GM12878 (cell line): Measurements from ENCODE around the gene ZBTB18. TPM values are rescaled to one million over a fixed set of nuclear protein-coding genes. Genes with fewer than 3 reads are reported as not detected.

Source experiments
- ATAC-seq: fragments of 200-7000 bp; cut with Tn5 transposase; 3 replicates; pipeline ENCODE4 v1.9.1; 2020; ENCODE audit warnings: mild to moderate bottlenecking, moderate library complexity
- BruUV-seq: library from RNA; stranded (reverse); fragments of 400-500 nt; replicated peaks from 2 replicates; lab custom pipeline; 2021; lab: Mats Ljungman, UMichigan
- CTCF ChIA-PET: fragments of 300-600 bp; sonication (Branson Sonifier 250); formaldehyde crosslinking; extraction: SDS; loops from one replicate; lab custom pipeline; 2021; ENCODE audit warnings: inconsistent platforms; lab: Yijun Ruan, JAX
- POLR2A ChIA-PET: fragments of 350-600 bp; formaldehyde crosslinking; extraction: SDS; loops from one replicate; lab custom pipeline; 2021; ENCODE audit warnings: inconsistent platforms; lab: Charles Lee
- RAD21 ChIA-PET: fragments of 300-600 bp; sonication (Branson Sonifier 250); formaldehyde crosslinking; loops from one replicate; lab custom pipeline; 2023; ENCODE audit warnings: antibody characterized with exemption; ENCODE audit not compliant: unreplicated experiment; lab: Charles Lee
- SMC1A ChIA-PET: fragments of 300-600 bp; sonication (Branson Sonifier 250); formaldehyde crosslinking; loops from one replicate; lab custom pipeline; 2023; ENCODE audit not compliant: unreplicated experiment, uncharacterized antibody; lab: Charles Lee
- DNase-seq: peaks from one replicate; pipeline ENCODE4 v3.0.0-alpha.2; 2011; ENCODE audit warnings: low read depth, low spot score
- FAIRE-seq: peaks from 3 replicates; lab custom pipeline; 2011; peaks lifted over from hg19 to GRCh38; lab: Jason Lieb, UNC
- H2AFZ ChIP-seq: 2 replicates; pipeline ENCODE4 v1.6.0; 2011; ENCODE audit warnings: low read depth, low read length, control low read depth; ENCODE audit not compliant: control insufficient read depth
- H3K27ac ChIP-seq: 2 replicates; pipeline ENCODE4 v1.5.1; 2011; ENCODE audit warnings: control low read depth; ENCODE audit not compliant: control insufficient read depth, insufficient read depth
- H3K27me3 ChIP-seq, 2 experiments: replicated peaks in 1 of 2; 2 replicates each; pipeline versions ENCODE4 v1.6.0 to v1.6.1; 2011; ENCODE audit warnings: low read length in 1 of 2; ENCODE audit not compliant: control insufficient read depth in 2 of 2, insufficient read depth in 2 of 2
- H3K36me3 ChIP-seq, 2 experiments: 2 replicates each; pipeline ENCODE4 v1.5.1; 2011; ENCODE audit warnings: low read length in 1 of 2; ENCODE audit not compliant: control insufficient read depth in 2 of 2, insufficient read depth in 2 of 2
- H3K4me1 ChIP-seq: 2 replicates; pipeline ENCODE4 v1.6.1; 2011; ENCODE audit warnings: mild to moderate bottlenecking, low read length, moderate library complexity, mixed read lengths; ENCODE audit not compliant: control insufficient read depth, insufficient read depth
- H3K4me2 ChIP-seq: 2 replicates; pipeline ENCODE4 v1.6.0; 2011; ENCODE audit warnings: control low read depth; ENCODE audit not compliant: control insufficient read depth, insufficient read depth
- H3K4me3 ChIP-seq: fragments of 200-600 bp; sonication (generic); 2 replicates; pipeline ENCODE4 v1.5.1; 2016
- H3K79me2 ChIP-seq: 2 replicates; pipeline ENCODE4 v1.6.0; 2011; ENCODE audit warnings: low read length; ENCODE audit not compliant: control insufficient read depth, insufficient read depth
- H3K9ac ChIP-seq: 2 replicates; pipeline ENCODE4 v1.8.0; 2011; ENCODE audit warnings: low read length, control low read depth, mixed read lengths; ENCODE audit not compliant: control insufficient read depth, insufficient read depth
- H3K9me3 ChIP-seq: replicated peaks from 3 replicates; pipeline ENCODE4 v1.5.1; 2011; ENCODE audit warnings: mild to moderate bottlenecking, low read length; ENCODE audit not compliant: control insufficient read depth, insufficient read depth
- H4K20me1 ChIP-seq: 2 replicates; pipeline ENCODE4 v1.6.0; 2011; ENCODE audit not compliant: control insufficient read depth, insufficient read depth
- ASH2L ChIP-seq: fragments of 300-600, 200-600 bp; sonication (generic); IDR thresholded peaks from 2 replicates; pipeline ENCODE4 v1.6.1; 2017; ENCODE audit warnings: low read depth, mild to moderate bottlenecking, borderline replicate concordance
- E2F8 ChIP-seq: fragments of 450-650 bp; IDR thresholded peaks from 2 replicates; pipeline ENCODE4 v1.6.1; 2018; ENCODE audit warnings: mild to moderate bottlenecking, low read depth, moderate library complexity; ENCODE audit not compliant: partially characterized antibody
- TBL1XR1 ChIP-seq: IDR thresholded peaks from 2 replicates; pipeline ENCODE4 v1.6.1; 2012; ENCODE audit warnings: low read depth, low read length, improper control_type of control experiment
- WRNIP1 ChIP-seq: IDR thresholded peaks from 2 replicates; pipeline ENCODE4 v1.6.1; 2011; ENCODE audit warnings: low read depth, low read length, improper control_type of control experiment, borderline replicate concordance
- WGBS: methylation state at CpG from one replicate; pipeline ENCODE4 v1.1.6; 2016; ENCODE audit warnings: low lambda C conversion rate; ENCODE audit not compliant: insufficient replicate concordance, insufficient coverage; ENCODE audit errors: missing lambda C conversion rate; 5-methylcytosine and 5-hydroxymethylcytosine counted together
- in situ Hi-C: fragments of 300-500 bp; cut with MboI; formaldehyde crosslinking; loops from 9 replicates; pipeline ENCODE4 v1.14.3; 2018; ENCODE audit warnings: mixed read lengths
- intact Hi-C: fragments of 100-400 bp; cut with micrococcal nuclease; formaldehyde crosslinking; loops from one replicate; pipeline ENCODE4 v1.14.2; 2022; ENCODE audit not compliant: unreplicated experiment
- polyA plus RNA-seq, 11 experiments: library from polyadenylated mRNA; depleted of rRNA in 4 of 11; unstranded in 6 of 11; stranded (reverse) in 5 of 11; fragments of >200 nt; fragmentation: Nextera tagmentation in 4 of 11; fragmentation: Illumina TruSeq in 1 of 11; extraction: Ambion mirVana in 4 of 11; extraction: Trizol in 1 of 11; gene quantifications; 1 replicate in 1 of 11; 2 replicates in 10 of 11; pipeline versions ENCODE4 v1.2.1 to v1.2.3, GENCODE V29; 2011 to 2016; ENCODE audit warnings: inconsistent platforms in 2 of 11, missing spikeins in 2 of 11, low read depth in 1 of 11
- total RNA-seq, 4 experiments: library from RNA; depleted of rRNA in 3 of 4; stranded (reverse); fragments of >200 nt in 3 of 4; fragmentation: Illumina TruSeq in 1 of 4; extraction: Trizol in 1 of 4; gene quantifications; 2 replicates each; pipeline versions ENCODE4 v1.2.1 to v1.2.3, GENCODE V29; 2013 to 2021

Gene ZBTB18
- total and polyA plus RNA-seq, 10 of the 15 experiments (the other 5 are each of a cell fraction or from before 2014, with no cell fraction given): 0.27 to 8.6 (median 6.1) TPM

- Histone ChIP-seq H2AFZ (no peak overlapping the region), H3K27ac (no peak overlapping the region), H3K4me2 (no peak overlapping the region), H4K20me1 (no peaks in the 10 kb centered on the region), H3K36me3 (no peaks in the 10 kb centered on the region), H3K4me3 (no peak overlapping the region), H3K4me1 (no peaks in the 10 kb centered on the region), H3K9me3 (no peaks in the 10 kb centered on the region), H3K27me3 (no peaks in the 10 kb centered on the region; a peak in 3 of 4 replicates), H3K9ac (no peak overlapping the region), H3K79me2 (no peaks in the 10 kb centered on the region)
- TF ChIP-seq TBL1XR1 (no peak), E2F8 (no peak), ASH2L (no peak), WRNIP1 (no peak)
- ATAC-seq (no peak), FAIRE-seq (no peak), DNase-seq (no peak)
- ChIA-PET CTCF (interaction anchor here (0.8 to 1.5 kb wide), 3 partner anchors 10 to 179 kb away, joined by 3 to 5 read pairs (median 3); no protein-coding TSS in a partner anchor), RAD21 (interaction anchor here (1.0 kb wide), 1 partner anchor 199 kb away, joined by 3 read pairs; no protein-coding TSS in a partner anchor), SMC1A (interaction anchor here (1.0 to 7.3 kb wide), 4 partner anchors 12 to 27 kb away, joined by 3 to 45 read pairs (median 4); partner anchors contain the start of gene ZBTB18), POLR2A (interaction anchor here (0.6 kb wide), 1 partner anchor 17 kb away, joined by 3 read pairs; no protein-coding TSS in a partner anchor)
- BruUV-seq: no TSS peak
- in situ Hi-C loops: no loop called here
- intact Hi-C loops: no loop called here
- WGBS: 66% methylated on average over 9 of the region's 9 CpGs
Measured at GRCh38 chr1:244065063-244065793, 14.1 kb downstream of the ZBTB18 start.
